GM12872 (cell line): Measurements from ENCODE around the gene ELAC1.

Experiments
- CTCF ChIP-seq: IDR thresholded peaks from 3 replicates; pipeline ENCODE4 v1.5.1; 2011; ENCODE audit warnings: low read depth, mild to moderate bottlenecking, low read length, moderate library complexity; ENCODE audit not compliant: insufficient read depth

The ELAC1 gene

GRCh38 chr18:50992351-50992762, 24.5 kb downstream of the ELAC1 start:
- TF ChIP-seq CTCF = no peak

DNA sequence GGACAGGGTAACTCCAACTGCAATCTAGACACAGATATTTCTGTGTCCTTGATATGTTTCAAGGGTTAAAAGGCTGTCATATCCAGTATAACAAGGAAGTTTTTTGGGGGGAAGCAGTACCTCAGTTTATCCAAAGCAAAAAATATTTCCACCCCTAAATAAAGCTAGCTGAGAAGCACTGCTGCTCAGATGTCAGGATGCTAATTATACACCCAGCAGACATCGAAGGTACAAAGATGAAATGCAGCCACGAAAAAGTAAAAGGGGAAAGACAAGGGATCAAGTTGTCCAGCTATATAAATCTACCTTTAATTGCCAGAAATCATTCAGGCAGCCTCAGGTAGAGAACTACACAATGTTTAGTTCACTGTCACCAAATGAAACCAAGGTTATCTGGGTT, 26.2 kb downstream of the ELAC1 start:
- no peak for TF ChIP-seq CTCF

DNA sequence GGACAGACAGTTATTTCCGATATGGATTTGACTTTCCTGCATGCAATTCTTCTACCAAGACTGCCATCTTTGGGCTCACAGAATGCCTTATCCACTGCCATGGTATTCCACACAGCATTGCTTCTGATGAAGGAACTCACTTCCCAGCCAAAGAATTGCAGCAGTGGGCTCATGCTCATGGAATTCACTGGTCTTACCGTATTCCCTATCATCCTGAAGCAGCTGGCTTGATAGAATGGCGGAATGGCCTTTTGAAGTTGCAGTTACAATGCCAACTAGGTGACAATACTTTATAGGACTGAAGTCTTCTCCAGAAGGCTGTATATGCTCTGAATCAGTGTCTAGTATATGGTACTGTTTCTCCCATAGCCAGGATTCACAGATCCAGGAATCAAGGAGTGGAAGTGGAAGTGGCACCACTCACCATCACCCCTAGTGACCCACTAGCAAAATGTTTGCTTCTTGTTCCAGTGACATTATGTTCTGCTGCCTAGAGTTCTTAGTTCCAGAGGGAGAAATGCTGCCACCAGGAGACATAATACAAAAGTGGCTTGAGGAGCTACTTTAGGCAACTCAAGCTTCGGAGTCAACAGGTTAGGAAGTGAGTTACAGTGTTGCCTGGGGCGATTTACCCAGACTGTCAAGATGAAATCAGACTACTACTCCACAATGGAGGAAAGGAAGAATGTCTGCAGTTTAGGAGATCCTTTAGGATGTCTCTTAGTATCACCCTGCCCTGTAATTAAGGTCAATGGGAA, 38.4 kb downstream of the ELAC1 start:
- no peak for TF ChIP-seq CTCF

DNA sequence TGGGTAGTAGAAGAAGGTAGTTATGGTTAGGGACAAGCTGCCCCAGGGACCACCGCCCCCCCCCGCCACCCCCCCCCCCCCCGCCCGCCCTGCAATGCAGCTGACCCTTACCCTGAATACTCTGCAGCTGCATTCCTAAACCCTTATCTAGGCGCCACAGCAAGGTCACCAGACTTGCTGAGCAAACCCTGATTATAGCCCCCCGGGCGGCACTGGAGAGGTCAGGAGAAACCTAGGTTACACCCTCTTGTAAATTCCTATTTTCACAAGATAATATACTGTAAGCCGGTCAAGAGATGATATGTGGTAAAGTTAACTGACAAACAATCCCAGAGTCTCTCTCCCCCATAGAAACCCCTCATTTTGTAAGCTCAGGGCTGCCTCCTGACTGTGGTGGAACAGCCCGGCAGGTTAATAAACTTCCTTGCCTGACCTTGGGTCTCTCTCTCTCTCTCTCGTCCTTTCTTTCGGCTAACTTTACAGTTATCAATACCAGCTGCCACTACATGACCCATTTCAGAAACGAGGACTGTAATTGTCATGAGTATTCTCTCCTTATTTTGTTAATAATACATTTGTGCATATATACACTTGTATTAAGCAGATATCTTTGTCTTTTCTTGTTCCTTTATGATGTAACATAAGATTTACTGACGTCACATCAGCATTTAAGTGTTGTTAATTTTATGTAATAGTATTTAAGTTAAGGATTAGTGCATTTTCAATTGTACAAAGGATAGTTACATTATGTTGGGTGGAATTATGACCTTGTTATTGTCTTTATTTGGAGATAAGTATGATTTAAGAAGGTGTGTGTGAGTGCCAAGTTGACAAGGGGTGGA, 39.3 kb downstream of the ELAC1 start:
- no peak for TF ChIP-seq CTCF

- no peak for TF ChIP-seq CTCF
Observed at GRCh38 chr18:51007790-51008139, 39.9 kb downstream of the ELAC1 start.

- no peak for TF ChIP-seq CTCF
Observed at GRCh38 chr18:51009072-51009471, 41.2 kb downstream of the ELAC1 start.

DNA sequence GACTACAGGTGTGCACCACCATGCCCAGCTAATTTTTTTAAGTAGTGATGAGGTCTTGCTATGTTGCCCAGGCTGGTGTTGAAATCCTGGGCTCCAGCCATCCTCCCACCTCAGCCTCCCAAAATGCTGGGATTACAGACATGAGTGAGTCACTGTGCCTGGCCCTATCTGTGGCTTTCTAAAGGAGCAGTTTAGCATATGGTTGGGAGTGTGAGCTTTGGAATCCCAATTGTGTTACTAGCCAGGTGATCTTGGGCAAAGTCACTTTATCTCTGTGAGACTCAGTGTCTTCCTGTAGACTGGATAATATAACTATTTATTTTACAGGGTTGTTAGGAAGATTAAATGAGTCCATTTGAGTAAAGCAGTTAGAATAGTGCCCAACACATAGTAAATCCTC, 42.4 kb downstream of the ELAC1 start:
- no peak for TF ChIP-seq CTCF
